MCF 10A (cell line): ENCODE results near the gene SCN4B. TPM values are rescaled to one million over a fixed set of nuclear protein-coding genes. Genes with fewer than 3 reads are reported as not detected.

Experiments used
- BruUV-seq: library from RNA; stranded (reverse); fragments of 400-500 nt; replicated peaks from 2 replicates; lab custom pipeline; 2021; lab: Mats Ljungman, UMichigan
- CTCF ChIA-PET: fragments of 300-600 bp; sonication (Branson Sonifier 250); formaldehyde crosslinking; extraction: SDS; loops from one replicate; lab custom pipeline; 2021; ENCODE audit warnings: antibody characterized with exemption, inconsistent platforms; lab: Yijun Ruan, JAX
- POLR2A ChIA-PET: fragments of 300-600, 350-650 bp; sonication (Branson Sonifier 250); formaldehyde crosslinking; extraction: SDS; loops from one replicate; lab custom pipeline; 2020; ENCODE audit warnings: antibody characterized with exemption, inconsistent platforms; lab: Yijun Ruan, JAX
- DNase-seq: peaks from one replicate; pipeline ENCODE4 v3.0.0-alpha.2; 2018; ENCODE audit not compliant: unreplicated experiment
- H3K27ac Mint-ChIP-seq: one replicate; pipeline ENCODE4 v1.8.0; 2022; ENCODE audit warnings: mild to moderate bottlenecking, low read depth, mixed read lengths; ENCODE audit not compliant: unreplicated experiment
- H3K27me3 Mint-ChIP-seq: one replicate; pipeline ENCODE4 v1.8.0; 2022; ENCODE audit warnings: mixed read lengths; ENCODE audit not compliant: insufficient read depth, unreplicated experiment
- H3K36me3 Mint-ChIP-seq: one replicate; pipeline ENCODE4 v1.8.0; 2022; ENCODE audit warnings: mild to moderate bottlenecking, moderate library complexity, mixed read lengths; ENCODE audit not compliant: insufficient read depth, unreplicated experiment
- H3K4me1 Mint-ChIP-seq: one replicate; pipeline ENCODE4 v1.8.0; 2022; ENCODE audit warnings: mixed read lengths; ENCODE audit not compliant: insufficient read depth, unreplicated experiment
- H3K4me3 Mint-ChIP-seq: one replicate; pipeline ENCODE4 v1.8.0; 2022; ENCODE audit warnings: mild to moderate bottlenecking, moderate library complexity, mixed read lengths; ENCODE audit not compliant: unreplicated experiment
- H3K9me3 Mint-ChIP-seq: one replicate; pipeline ENCODE4 v1.8.0; 2022; ENCODE audit warnings: mixed read lengths; ENCODE audit not compliant: unreplicated experiment
- intact Hi-C: fragments of 100-400 bp; cut with micrococcal nuclease; formaldehyde crosslinking; loops from 2 replicates; pipeline ENCODE4 v1.14.1; 2022
- total RNA-seq: library from RNA; stranded (reverse); gene quantifications from 2 replicates; pipeline ENCODE4 v1.2.3, GENCODE V29; 2022
- TF ChIP-seq, protein P1 (sequence below): fragments of 200-600 bp; IDR thresholded peaks from one replicate; pipeline ENCODE4 v1.8.0; 2022; ENCODE audit warnings: antibody characterized with exemption, mild to moderate bottlenecking; ENCODE audit not compliant: unreplicated experiment

Gene SCN4B
- total RNA-seq, 1 experiment from 2014 or later, result not detected

DNA sequence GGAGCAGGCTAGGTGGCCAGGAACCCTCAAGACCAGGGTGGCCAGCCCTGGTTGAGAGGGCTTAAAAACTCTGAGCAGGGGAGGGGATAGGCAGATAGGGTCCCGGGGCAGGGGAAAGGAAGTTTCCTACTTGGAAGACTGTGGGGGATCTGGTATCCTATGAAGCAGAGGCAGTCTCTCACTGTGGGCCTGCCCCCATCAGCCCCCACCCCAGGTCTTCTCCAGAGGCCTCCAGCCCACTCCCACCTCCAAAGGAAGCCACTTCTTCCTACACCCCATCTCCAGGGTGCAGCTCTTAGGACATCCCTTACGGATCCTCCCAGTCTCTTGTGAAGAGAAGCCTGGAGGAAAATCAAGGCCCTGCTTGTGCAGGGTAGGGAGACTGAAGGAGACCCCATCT, 16.3 kb downstream of the SCN4B start:
- no peak for DNase-seq
- POLR2A ChIA-PET, result no interaction called here
- TF ChIP-seq, protein P1, sequence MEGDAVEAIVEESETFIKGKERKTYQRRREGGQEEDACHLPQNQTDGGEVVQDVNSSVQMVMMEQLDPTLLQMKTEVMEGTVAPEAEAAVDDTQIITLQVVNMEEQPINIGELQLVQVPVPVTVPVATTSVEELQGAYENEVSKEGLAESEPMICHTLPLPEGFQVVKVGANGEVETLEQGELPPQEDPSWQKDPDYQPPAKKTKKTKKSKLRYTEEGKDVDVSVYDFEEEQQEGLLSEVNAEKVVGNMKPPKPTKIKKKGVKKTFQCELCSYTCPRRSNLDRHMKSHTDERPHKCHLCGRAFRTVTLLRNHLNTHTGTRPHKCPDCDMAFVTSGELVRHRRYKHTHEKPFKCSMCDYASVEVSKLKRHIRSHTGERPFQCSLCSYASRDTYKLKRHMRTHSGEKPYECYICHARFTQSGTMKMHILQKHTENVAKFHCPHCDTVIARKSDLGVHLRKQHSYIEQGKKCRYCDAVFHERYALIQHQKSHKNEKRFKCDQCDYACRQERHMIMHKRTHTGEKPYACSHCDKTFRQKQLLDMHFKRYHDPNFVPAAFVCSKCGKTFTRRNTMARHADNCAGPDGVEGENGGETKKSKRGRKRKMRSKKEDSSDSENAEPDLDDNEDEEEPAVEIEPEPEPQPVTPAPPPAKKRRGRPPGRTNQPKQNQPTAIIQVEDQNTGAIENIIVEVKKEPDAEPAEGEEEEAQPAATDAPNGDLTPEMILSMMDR, result no peak
- Mint-ChIP-seq H3K9me3 (no peaks in the 10 kb centered on the region), H3K27ac (no peak overlapping the region), H3K4me1 (no peaks in the 10 kb centered on the region), H3K27me3 (peaks cover 55% of the 10 kb centered on the region), H3K4me3 (no peak overlapping the region), H3K36me3 (no peaks in the 10 kb centered on the region)
- intact Hi-C loops, result no loop called here
- CTCF ChIA-PET, result interaction anchor here (0.6 kb wide), 2 partner anchors 176 to 1363 kb away, joined by 3 read pairs; no protein-coding TSS in a partner anchor
- BruUV-seq, result no TSS peak

DNA sequence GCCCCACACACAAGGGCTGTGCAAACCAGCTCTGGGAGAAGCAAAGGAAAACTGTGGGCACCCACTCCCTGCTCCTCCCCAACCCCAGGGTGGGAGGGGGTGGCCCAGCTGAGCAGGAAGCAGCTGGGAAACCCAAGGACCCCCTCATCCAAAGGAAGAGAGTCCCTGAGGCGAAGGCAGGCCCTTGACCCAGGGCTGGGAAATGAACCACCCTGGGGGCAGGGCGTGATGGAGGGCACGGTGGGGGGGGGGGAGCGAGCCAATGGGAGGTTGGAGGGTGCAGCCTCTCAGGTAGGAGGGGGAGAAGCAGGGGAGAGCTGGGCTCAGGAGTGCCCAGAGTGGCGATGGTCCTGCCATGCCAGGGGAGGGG, 16.8 kb downstream of the SCN4B start:
- intact Hi-C loops, result no loop called here
- no peaks in the 10 kb centered on the region for H3K4me1 Mint-ChIP-seq
- no peaks in the 10 kb centered on the region for H3K36me3 Mint-ChIP-seq
- peaks cover 54% of the 10 kb centered on the region for H3K27me3 Mint-ChIP-seq
- TF ChIP-seq, protein P1, result no peak
- no peak overlapping the region for H3K4me3 Mint-ChIP-seq
- no TSS peak for BruUV-seq
- ChIA-PET CTCF (interaction anchor here (0.6 to 1.2 kb wide), 2 partner anchors 9 to 1364 kb away, joined by 3 read pairs; no protein-coding TSS in a partner anchor), POLR2A (no interaction called here)
- no peaks in the 10 kb centered on the region for H3K9me3 Mint-ChIP-seq
- no peak overlapping the region for H3K27ac Mint-ChIP-seq
- no peak for DNase-seq

DNA sequence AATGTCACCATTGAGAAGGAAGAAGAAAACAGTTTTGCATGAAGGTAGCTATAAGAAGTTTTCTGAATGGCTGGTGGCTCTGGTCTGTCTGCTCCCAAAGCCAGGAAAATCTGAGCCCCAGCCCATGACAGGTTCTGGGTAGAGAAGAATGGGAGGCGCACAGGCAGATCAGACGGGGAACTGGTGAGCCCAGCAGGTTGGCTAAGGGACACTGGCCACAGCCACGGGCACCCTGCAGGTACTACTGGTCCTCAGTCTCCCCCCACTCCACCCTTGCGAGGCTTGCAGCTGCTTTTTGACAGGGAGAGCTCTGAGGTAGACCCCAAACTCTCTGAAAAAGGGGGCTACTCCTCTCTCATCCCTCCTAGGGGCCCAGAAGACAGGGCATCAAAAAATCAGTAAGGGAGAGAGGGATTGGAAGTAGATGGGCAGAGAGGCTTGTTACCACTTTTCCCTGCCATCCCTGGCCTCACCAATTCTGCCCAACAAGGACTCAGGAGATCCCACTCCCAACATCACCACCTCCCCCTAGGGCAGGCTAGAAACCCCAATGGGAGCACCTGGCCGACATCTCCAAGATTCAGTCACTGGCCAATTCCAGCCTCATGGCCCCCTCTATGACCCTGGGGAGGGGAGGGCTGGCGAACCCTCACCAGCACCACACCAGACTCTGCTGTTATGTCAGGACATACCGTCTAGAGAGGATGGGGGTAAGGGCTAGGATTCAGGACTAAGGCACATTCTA, 17.4 kb downstream of the SCN4B start:
- BruUV-seq, result no TSS peak
- H3K4me1 Mint-ChIP-seq, result no peaks in the 10 kb centered on the region
- H3K27ac Mint-ChIP-seq, result no peak overlapping the region
- no peaks in the 10 kb centered on the region for H3K36me3 Mint-ChIP-seq
- DNase-seq, result no peak
- H3K27me3 Mint-ChIP-seq, result peaks cover 49% of the 10 kb centered on the region
- H3K4me3 Mint-ChIP-seq, result no peak overlapping the region
- no peaks in the 10 kb centered on the region for H3K9me3 Mint-ChIP-seq
- TF ChIP-seq, protein P1, result no peak
- ChIA-PET CTCF (interaction anchor here (1.2 kb wide), 2 partner anchors 10 to 36 kb away, joined by 3 to 6 read pairs; no protein-coding TSS in a partner anchor), POLR2A (interaction anchor here (0.8 kb wide), 1 partner anchor 40 kb away, joined by 3 read pairs; no protein-coding TSS in a partner anchor)
- intact Hi-C loops, result no loop called here

DNA sequence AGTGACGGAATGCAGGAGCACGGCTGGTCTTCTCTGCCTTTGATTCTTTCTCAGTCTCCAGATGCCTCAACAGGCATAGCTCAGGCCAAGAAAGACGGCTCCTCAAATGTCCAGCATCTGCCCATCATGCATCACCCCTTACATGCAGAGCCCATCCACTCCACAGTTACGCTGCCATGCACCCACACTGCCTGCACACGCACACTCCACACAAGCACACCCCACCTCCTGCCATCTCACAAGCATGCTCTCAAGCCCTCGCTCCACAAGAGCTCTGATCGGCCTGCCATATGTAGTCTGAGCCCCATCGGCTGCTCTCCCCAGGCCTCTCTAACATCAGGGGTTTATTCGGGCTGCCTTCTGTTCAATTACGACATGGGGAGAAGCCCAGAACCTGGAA, 18.8 kb downstream of the SCN4B start:
- no peak for DNase-seq
- POLR2A ChIA-PET, result no interaction called here
- no peaks in the 10 kb centered on the region for H3K4me1 Mint-ChIP-seq
- H3K36me3 Mint-ChIP-seq, result no peaks in the 10 kb centered on the region
- no peaks in the 10 kb centered on the region for H3K9me3 Mint-ChIP-seq
- CTCF ChIA-PET, result interaction anchor here (1.2 kb wide), 1 partner anchor 11 kb away, joined by 8 read pairs; no protein-coding TSS in a partner anchor
- intact Hi-C loops, result no loop called here
- H3K27ac Mint-ChIP-seq, result no peak overlapping the region
- H3K4me3 Mint-ChIP-seq, result no peak overlapping the region
- TF ChIP-seq, protein P1, result no peak
- H3K27me3 Mint-ChIP-seq, result peaks cover 34% of the 10 kb centered on the region
- no TSS peak for BruUV-seq
